ENCODE results near the gene IL1RL1.
A peak's percentile ranks its signal among the peaks of the same experiment; 100 is the strongest.

The IL1RL1 gene

GRCh38 chr2:102310964-102311640 is at the start of gene IL1RL1:
IL1RL1 (plus strand) TSS chr2:102311563; CDS start chr2:102338265, 26,702 bp downstream.
- DNase-seq = no peak

DNA sequence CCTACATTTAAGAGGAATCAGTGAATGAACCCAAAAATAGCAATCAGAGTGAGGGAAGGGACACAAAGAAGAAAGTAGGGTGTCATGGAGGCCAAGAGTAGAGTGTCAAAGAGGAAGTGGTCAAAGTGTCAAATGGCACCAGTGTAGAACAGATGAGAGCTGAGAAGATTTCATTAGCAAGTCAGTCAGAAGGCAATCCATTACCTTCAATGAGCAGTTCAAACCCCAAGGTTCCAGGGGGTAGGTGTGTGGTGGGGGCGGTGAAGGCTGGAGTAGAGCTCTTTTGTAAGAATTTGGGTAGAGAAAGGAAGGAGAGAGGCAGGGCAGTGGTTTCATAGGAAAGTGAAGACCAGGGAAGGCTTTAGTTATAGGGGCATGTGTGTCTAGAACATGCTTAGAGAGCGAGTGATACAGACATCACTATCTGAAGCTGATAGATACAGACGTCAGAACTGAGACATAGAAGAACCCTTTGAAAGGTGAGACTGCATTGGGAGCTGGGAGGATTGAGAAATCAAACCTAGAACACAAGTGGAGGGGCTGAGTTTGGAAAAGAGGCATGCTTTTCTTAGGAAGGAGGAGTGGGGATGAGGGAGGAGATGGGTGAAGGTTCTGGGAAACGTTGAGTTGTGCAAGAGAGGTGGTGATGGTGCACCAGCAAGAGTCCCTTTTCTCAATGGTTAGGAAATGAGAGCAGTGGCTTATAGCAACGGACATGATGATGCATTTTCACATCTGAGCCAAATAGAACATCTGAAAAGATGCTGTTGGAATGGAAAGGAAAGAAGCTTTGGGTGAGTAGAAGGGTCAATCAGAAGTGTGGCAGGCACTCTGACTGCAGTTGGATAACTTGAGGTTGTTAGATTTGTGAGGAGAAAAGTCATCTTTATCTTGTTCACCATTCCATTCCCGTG is 48.9 kb upstream of the IL1RL1 start:
- DNase-seq = peak; percentile 32

DNA sequence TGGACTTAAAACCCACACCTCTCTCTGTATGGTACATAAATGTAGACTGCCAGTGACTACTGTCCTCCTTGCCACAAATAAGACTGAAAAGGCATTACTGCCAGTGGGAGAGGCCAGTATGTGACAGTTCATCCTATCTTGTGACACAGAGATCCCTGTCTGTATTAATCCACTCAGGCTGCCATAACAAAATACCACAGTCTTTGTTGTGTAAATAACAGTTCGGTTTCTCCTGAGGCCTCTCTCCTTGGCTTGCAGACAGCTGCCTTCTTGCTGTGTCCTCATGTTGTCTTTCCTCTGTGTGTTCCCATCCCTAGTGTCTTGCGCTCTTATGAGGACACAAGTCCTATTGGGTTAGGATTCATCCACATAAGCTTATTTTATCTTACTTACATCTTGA is 46.4 kb upstream of the IL1RL1 start:
- no peak for DNase-seq

GRCh38 chr2:102266204-102266603 is 45.2 kb upstream of the IL1RL1 start:
- DNase-seq = peak; percentile 57

DNA sequence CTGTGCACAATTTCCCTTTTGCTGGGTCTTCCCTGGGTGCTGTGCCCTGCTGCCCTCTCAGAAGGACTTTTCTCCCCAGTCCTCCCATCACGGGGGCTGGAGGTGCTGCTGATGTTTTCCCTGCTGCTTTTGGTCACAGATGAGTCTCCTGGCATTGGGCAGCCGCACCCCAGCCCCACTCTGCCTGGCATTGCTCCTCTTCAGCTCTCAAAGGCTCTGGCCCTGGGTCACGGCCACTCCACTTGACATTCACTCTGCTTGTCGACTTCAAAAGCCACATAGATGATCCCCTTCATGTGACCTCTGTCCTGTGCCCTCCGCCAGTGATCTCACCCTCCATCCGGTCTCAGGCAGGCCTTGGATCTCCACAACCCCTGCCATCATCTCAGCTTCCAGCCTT is 43.6 kb upstream of the IL1RL1 start:
- no peak for DNase-seq

DNA sequence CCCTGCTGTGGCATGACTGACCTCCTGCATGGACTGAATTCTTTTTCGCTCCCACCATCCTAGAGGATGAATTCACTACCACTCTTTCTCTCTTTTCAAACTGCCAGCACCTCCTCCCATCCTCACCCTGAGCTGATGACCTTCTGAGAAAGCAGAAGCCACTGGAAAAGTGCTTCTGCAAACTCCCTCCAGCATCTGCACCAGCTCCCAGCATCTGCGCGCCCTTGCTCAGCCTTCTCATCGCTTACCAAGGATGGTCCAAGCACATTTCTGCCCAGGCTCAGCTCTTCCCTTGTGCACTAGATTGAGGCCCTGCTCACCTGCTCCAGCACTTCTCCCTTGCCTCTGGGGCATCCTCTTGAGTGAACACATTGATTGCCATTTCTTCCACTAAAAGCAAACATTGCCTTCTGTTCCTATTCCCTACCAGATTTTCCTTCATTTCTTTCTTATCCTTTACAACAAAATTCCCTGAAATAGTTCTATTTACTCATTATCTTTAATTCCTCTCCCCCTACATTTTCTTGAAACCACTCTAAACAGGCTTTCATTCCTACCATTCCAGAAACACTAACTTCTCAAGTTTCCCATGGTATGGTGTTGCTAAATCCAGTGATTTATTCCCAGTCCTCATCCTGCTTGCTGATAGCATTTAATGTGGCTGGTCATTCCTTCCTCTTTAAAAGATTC is 42.7 kb upstream of the IL1RL1 start:
- peak; percentile 93 for DNase-seq

GRCh38 chr2:102269200-102269524 is 42.2 kb upstream of the IL1RL1 start:
- no peak for DNase-seq

- no peak for DNase-seq
These were observed 39.5 kb upstream of the IL1RL1 start for GRCh38 chr2:102271844-102272243.

DNA sequence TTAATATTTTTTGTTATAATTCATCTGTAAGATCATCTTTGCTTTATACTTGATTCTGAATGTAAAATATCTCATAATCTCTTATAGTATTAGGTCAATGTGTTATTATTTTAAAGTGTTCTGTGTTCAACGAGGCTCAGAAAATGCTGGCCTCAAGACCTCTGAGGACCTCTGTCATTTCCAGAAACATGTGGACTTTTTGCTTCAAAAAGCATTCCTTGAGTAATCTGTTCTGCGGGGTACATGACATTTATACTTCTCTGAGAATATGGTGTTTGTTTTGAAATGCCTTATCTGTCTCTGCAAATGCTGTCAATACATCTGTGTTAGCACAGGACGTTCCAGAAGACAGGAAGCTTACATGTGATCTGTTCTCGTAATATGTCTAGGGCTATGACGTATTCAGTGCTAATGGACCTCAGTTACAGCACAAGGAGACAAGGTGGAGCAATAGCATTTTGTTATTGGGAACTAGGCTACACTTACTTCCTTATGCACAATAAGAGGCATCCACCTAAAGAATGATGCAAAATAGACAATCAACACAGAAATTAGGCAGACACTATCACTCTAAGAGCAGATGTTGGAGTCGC is 37.6 kb upstream of the IL1RL1 start:
- peak; percentile 11 for DNase-seq

- no peak for DNase-seq
These were observed 34.7 kb upstream of the IL1RL1 start for GRCh38 chr2:102276549-102277201.

DNA sequence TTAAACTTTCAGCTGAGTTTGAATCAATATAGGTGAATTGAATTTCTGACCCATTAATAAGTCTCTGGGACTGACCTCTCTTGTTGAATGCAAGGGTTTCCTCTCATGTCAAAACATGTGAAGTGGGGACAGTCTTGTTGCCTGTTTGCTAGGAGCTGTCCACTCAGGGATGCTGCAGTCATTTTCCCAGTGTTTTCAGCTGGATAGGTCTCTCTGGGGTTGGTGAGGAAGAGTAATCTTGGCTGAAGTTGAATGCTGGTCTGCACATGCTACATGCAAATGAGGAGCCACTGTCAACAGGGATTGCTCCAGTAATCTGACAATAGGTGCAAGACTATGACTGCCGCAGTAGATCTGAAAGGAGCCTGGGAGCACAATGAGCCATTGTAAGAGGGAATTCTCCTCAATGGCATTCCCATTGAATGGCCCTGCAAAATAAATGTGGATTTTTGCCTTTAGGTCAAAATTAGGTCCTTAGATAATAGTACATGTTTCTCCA is 34.1 kb upstream of the IL1RL1 start:
- DNase-seq = no peak

- peak; percentile 60 for DNase-seq
These were observed 32.5 kb upstream of the IL1RL1 start for GRCh38 chr2:102278720-102279390.

DNA sequence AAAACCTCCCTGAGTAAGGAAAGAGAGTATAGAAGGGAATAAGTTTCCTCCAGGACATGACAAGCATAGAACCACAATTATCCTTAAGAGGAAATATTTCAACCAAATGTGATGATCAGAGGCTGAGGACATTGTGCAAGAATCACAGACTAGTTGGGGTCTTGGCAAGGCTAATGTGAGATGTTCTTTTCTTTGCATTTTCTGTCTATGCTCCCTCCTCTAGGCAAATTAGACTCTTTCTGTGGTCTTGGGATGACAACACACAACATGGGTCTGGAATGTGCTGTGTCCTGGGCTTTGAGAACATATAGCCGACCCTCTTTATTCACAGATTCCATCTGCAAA is 32.0 kb upstream of the IL1RL1 start:
- peak; percentile 38 for DNase-seq

GRCh38 chr2:102282678-102283091 is 28.7 kb upstream of the IL1RL1 start:
- DNase-seq = peak; percentile 8

GRCh38 chr2:102283996-102284395 is 27.4 kb upstream of the IL1RL1 start:
- DNase-seq = peak; percentile 8

DNA sequence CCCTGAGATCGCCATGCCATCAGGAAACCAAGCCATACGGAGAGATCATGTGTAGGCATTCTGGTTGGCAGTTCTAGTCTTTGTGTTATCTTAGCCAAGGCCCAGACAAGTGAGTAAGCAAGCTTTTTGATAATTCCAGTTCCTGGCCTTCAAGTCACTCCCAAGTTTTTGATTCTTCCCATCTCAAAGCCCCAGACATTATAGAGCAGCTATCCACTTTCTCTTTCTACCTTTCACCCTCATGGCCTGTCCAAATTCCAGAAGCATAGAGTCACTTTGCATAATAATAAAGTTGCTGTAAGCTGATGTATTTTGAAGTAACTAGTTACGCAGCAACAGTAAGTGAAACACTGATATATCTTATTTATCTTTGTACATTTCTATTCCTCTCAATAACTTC is 26.8 kb upstream of the IL1RL1 start:
- no peak for DNase-seq

DNA sequence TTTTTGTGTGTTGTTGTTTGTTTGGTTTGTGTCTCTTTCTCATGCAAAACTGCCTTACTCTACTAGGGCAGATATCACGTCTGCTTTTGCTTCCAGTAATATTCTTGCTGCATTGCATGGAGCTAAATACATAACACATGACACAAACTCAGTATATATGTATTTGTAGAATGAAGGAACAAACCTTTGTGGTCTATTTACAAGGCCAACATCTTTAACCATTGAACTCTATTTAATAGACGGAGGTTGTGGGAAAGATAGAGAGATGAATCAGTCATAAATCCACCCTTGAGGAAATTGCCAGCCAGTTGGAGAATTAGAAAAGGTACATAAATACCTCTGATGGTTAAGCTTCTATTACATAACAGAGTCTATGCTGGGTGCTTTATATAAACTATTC is 26.0 kb upstream of the IL1RL1 start:
- no peak for DNase-seq

- DNase-seq = no peak
These were observed 25.3 kb upstream of the IL1RL1 start for GRCh38 chr2:102286041-102286440.

GRCh38 chr2:102289129-102289528 is 22.2 kb upstream of the IL1RL1 start:
- no peak for DNase-seq

DNA sequence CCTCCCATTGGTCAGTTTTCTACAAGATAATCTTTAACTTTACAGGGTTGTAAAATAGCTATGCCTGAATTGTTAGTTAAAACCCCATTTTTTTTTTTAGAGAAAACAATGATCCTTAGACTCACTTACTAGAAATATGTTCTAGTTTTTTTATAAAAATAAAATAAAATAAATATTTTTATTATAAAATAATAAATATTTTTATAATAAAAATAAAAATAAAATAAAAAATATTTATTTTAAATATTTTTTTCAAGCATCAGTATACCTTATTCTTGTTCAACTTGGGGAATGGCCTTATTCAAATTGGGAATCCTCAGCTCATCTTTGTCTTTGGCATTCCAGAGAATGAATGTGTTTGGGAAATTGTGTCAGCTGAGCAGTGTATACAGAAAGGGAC is 20.8 kb upstream of the IL1RL1 start:
- DNase-seq = no peak

GRCh38 chr2:102291319-102292075 is 19.9 kb upstream of the IL1RL1 start:
- no peak for DNase-seq

All from fibroblast of skin of right biceps (primary cell).